H1 (cell line): Measurements from ENCODE around the gene ASL. TPM values are rescaled to one million over a fixed set of nuclear protein-coding genes. Genes with fewer than 3 reads are reported as not detected.

Source experiments
- CTCF ChIA-PET: fragments of 300-600 bp; sonication (Branson Sonifier 250); formaldehyde crosslinking; loops from one replicate; lab custom pipeline; 2021; ENCODE audit not compliant: partially characterized antibody; lab: Charles Lee
- POLR2A ChIA-PET: fragments of 300-600 bp; sonication (Branson Sonifier 250); formaldehyde crosslinking; loops from one replicate; lab custom pipeline; 2021; ENCODE audit warnings: inconsistent platforms; ENCODE audit not compliant: partially characterized antibody; lab: Charles Lee
- DNase-seq, 2 experiments: peaks; one replicate each; pipeline versions ENCODE4 v3.0.0 to v3.0.0-alpha.2; 2010 to 2022; ENCODE audit warnings: low spot score in 2 of 2, low read depth in 1 of 2, mixed read lengths in 1 of 2
- FAIRE-seq: peaks from 2 replicates; lab custom pipeline; 2011; peaks lifted over from hg19 to GRCh38; lab: Jason Lieb, UNC
- H2AFZ ChIP-seq: 2 replicates; pipeline ENCODE4 v1.8.1; 2012; ENCODE audit warnings: low read length, inconsistent platforms
- H2AK5ac ChIP-seq: 2 replicates; pipeline ENCODE4 v1.6.1; 2013; ENCODE audit warnings: low read depth, low read length
- H2BK120ac ChIP-seq: replicated peaks from 2 replicates; pipeline ENCODE3; 2013; ENCODE audit warnings: low read depth, low read length, inconsistent platforms
- H2BK12ac ChIP-seq: 2 replicates; pipeline ENCODE4 v1.6.1; 2013; ENCODE audit warnings: low read depth, low read length
- H2BK15ac ChIP-seq: 2 replicates; pipeline ENCODE4 v1.6.1; 2013; ENCODE audit warnings: low read length
- H2BK20ac ChIP-seq: 2 replicates; pipeline ENCODE4 v1.6.1; 2013; ENCODE audit warnings: low read length
- H2BK5ac ChIP-seq: 2 replicates; pipeline ENCODE4 v1.6.1; 2013; ENCODE audit warnings: low read depth, low read length
- H3K14ac ChIP-seq: 2 replicates; pipeline ENCODE4 v1.6.1; 2013; ENCODE audit warnings: inconsistent platforms; ENCODE audit not compliant: insufficient read length
- H3K18ac ChIP-seq: 2 replicates; pipeline ENCODE4 v1.6.1; 2013; ENCODE audit warnings: low read length; ENCODE audit errors: extremely low read depth
- H3K23ac ChIP-seq: 2 replicates; pipeline ENCODE4 v1.6.1; 2013; ENCODE audit warnings: inconsistent platforms; ENCODE audit not compliant: insufficient read length
- H3K23me2 ChIP-seq: 2 replicates; pipeline ENCODE4 v1.6.1; 2013; ENCODE audit warnings: low read depth, low read length
- H3K27ac ChIP-seq: 2 replicates; pipeline ENCODE4 v1.6.1; 2011; ENCODE audit warnings: low read depth, low read length, inconsistent platforms
- H3K27me3 ChIP-seq, 4 experiments: replicated peaks in 1 of 4; 1 replicate in 1 of 4; 2 replicates in 3 of 4; pipeline versions ENCODE4 v1.6.1 to v1.8.1; 2011 to 2013; ENCODE audit warnings: low read length in 3 of 4, mild to moderate bottlenecking in 3 of 4, inconsistent platforms in 2 of 4, mixed read lengths in 2 of 4, moderate library complexity in 1 of 4; ENCODE audit not compliant: control insufficient read depth in 3 of 4, insufficient read depth in 3 of 4; ENCODE audit errors: extremely low read depth in 1 of 4
- H3K36me3 ChIP-seq, 4 experiments: 2 replicates each; pipeline versions ENCODE4 v1.6.1 to v1.8.1; 2011 to 2013; ENCODE audit warnings: mild to moderate bottlenecking in 4 of 4, low read length in 3 of 4, moderate library complexity in 2 of 4, control low read depth in 1 of 4, inconsistent platforms in 1 of 4; ENCODE audit not compliant: insufficient read depth in 4 of 4, control insufficient read depth in 2 of 4
- H3K4ac ChIP-seq: replicated peaks from 2 replicates; pipeline ENCODE3; 2013; ENCODE audit warnings: low read length, low read depth, mixed read lengths, inconsistent platforms; ENCODE audit not compliant: insufficient read length
- H3K4me1 ChIP-seq, 4 experiments: replicated peaks in 1 of 4; 1 replicate in 1 of 4; 2 replicates in 3 of 4; pipeline versions ENCODE4 v1.6.1 to v1.8.1; 2011 to 2013; ENCODE audit warnings: low read length in 3 of 4, inconsistent platforms in 2 of 4, mixed read lengths in 1 of 4; ENCODE audit not compliant: insufficient read depth in 4 of 4, control insufficient read depth in 3 of 4
- H3K4me2 ChIP-seq, 2 experiments: 2 replicates each; pipeline versions ENCODE4 v1.6.1 to v1.8.1; 2011 to 2013; ENCODE audit warnings: low read depth in 2 of 2, low read length in 2 of 2, control low read depth in 1 of 2, inconsistent platforms in 1 of 2, mild to moderate bottlenecking in 1 of 2; ENCODE audit not compliant: insufficient read depth in 1 of 2
- H3K4me3 ChIP-seq, 4 experiments: fragments of 200-600, 300-600 bp in 1 of 4; sonication (generic), shearing (Covaris generic), sonication (Bioruptor Twin) in 1 of 4; 2 replicates each; pipeline versions ENCODE4 v1.5.1 to v1.8.1; 2011 to 2016; ENCODE audit warnings: low read length in 4 of 4, low read depth in 3 of 4, control low read depth in 2 of 4, inconsistent platforms in 2 of 4, mild to moderate bottlenecking in 2 of 4, mixed read lengths in 1 of 4, moderate library complexity in 1 of 4; ENCODE audit not compliant: insufficient read depth in 2 of 4; ENCODE audit errors: extremely low read depth in 1 of 4
- H3K56ac ChIP-seq: replicated peaks from 2 replicates; pipeline ENCODE3; 2013; ENCODE audit warnings: low read depth, mild to moderate bottlenecking, mixed read lengths, low read length, inconsistent platforms; ENCODE audit not compliant: insufficient read length
- H3K79me1 ChIP-seq: 2 replicates; pipeline ENCODE4 v1.6.1; 2013; ENCODE audit warnings: low read depth, low read length, control low read depth
- H3K79me2 ChIP-seq, 2 experiments: 2 replicates each; pipeline versions ENCODE4 v1.6.1 to v1.8.1; 2012 to 2013; ENCODE audit warnings: low read length in 2 of 2, mild to moderate bottlenecking in 2 of 2, inconsistent platforms in 1 of 2; ENCODE audit not compliant: insufficient read depth in 2 of 2, control insufficient read depth in 1 of 2
- H3K9ac ChIP-seq, 4 experiments: replicated peaks in 1 of 4; 1 replicate in 1 of 4; 2 replicates in 3 of 4; pipeline versions ENCODE4 v1.6.1 to v1.8.1; 2011 to 2013; ENCODE audit warnings: low read depth in 3 of 4, low read length in 3 of 4, control low read depth in 2 of 4, mild to moderate bottlenecking in 2 of 4, moderate library complexity in 2 of 4, inconsistent platforms in 1 of 4; ENCODE audit errors: extremely low read depth in 1 of 4
- H3K9me3 ChIP-seq, 2 experiments: 2 replicates each; pipeline versions ENCODE4 v1.6.1 to v1.8.1; 2012 to 2013; ENCODE audit warnings: mild to moderate bottlenecking in 2 of 2, moderate library complexity in 2 of 2, control low read depth in 1 of 2, inconsistent platforms in 1 of 2, low read depth in 1 of 2, low read length in 1 of 2, mixed read lengths in 1 of 2; ENCODE audit not compliant: insufficient read depth in 2 of 2
- H4K20me1 ChIP-seq, 2 experiments: replicated peaks in 1 of 2; 2 replicates each; pipeline versions ENCODE3 to v1.8.1; 2011 to 2013; ENCODE audit warnings: inconsistent platforms in 2 of 2, low read length in 2 of 2, mild to moderate bottlenecking in 1 of 2; ENCODE audit not compliant: insufficient read depth in 2 of 2, control insufficient read depth in 1 of 2
- H4K5ac ChIP-seq: 2 replicates; pipeline ENCODE4 v1.6.1; 2013; ENCODE audit warnings: low read length, low read depth, mixed read lengths, inconsistent platforms; ENCODE audit not compliant: insufficient read length
- H4K8ac ChIP-seq: 2 replicates; pipeline ENCODE4 v1.8.0; 2013; ENCODE audit warnings: mild to moderate bottlenecking, moderate library complexity, low read length, inconsistent platforms; ENCODE audit not compliant: insufficient read depth; ENCODE audit errors: extremely low read depth
- H4K91ac ChIP-seq: replicated peaks from 2 replicates; pipeline ENCODE3; 2013; ENCODE audit warnings: low read length, mixed read lengths, inconsistent platforms; ENCODE audit not compliant: insufficient read length
- CHD1 ChIP-seq: IDR thresholded peaks from 2 replicates; pipeline ENCODE4 v1.6.1; 2012; ENCODE audit warnings: low read depth, low read length, improper control_type of control experiment
- CREB1 ChIP-seq: IDR thresholded peaks from 2 replicates; pipeline ENCODE4 v1.6.1; 2012; ENCODE audit warnings: inconsistent platforms
- E2F6 ChIP-seq: IDR thresholded peaks from 2 replicates; pipeline ENCODE4 v1.6.1; 2012; ENCODE audit warnings: inconsistent platforms
- EGR1 ChIP-seq: IDR thresholded peaks from 2 replicates; pipeline ENCODE4 v1.6.1; 2011; ENCODE audit warnings: low read depth, low read length, borderline replicate concordance
- KDM4A ChIP-seq: IDR thresholded peaks from one replicate; pipeline ENCODE4 v1.7.1; 2012; ENCODE audit warnings: low read depth, mild to moderate bottlenecking, moderate library complexity, low read length, inconsistent platforms; ENCODE audit not compliant: severe bottlenecking
- POLR2A ChIP-seq, 2 experiments: IDR thresholded peaks; 1 replicate in 1 of 2; 2 replicates in 1 of 2; pipeline ENCODE4 v1.6.1; 2011; ENCODE audit warnings: low read depth in 2 of 2, low read length in 2 of 2, mild to moderate bottlenecking in 2 of 2; ENCODE audit errors: control extremely low read depth in 1 of 2
- SIN3A ChIP-seq, 2 experiments: IDR thresholded peaks in 1 of 2; conservative IDR thresholded peaks in 1 of 2; 2 replicates each; pipeline ENCODE4 v1.6.1; 2011 to 2012; ENCODE audit warnings: low read length in 2 of 2, improper control_type of control experiment in 1 of 2, low read depth in 1 of 2, mild to moderate bottlenecking in 1 of 2
- WGBS, 2 experiments: shearing (Covaris generic) in 1 of 2; methylation state at CpG; one replicate each; pipeline versions ENCODE4 v1.1.6 to v1.1.7; 2013 to 2015; ENCODE audit warnings: low lambda C conversion rate in 2 of 2, mixed read lengths in 2 of 2, inconsistent platforms in 1 of 2, low coverage in 1 of 2, missing lambda C conversion rate in 1 of 2; ENCODE audit not compliant: insufficient replicate concordance in 2 of 2, insufficient coverage in 1 of 2, insufficient read length in 1 of 2; ENCODE audit errors: extremely low coverage in 1 of 2, missing lambda C conversion rate in 1 of 2; 5-methylcytosine and 5-hydroxymethylcytosine counted together
- polyA plus RNA-seq, 7 experiments: library from polyadenylated mRNA; depleted of rRNA in 3 of 7; stranded (reverse) in 5 of 7; unstranded in 2 of 7; fragments of >200 nt in 5 of 7; fragments of 200-250 nt in 2 of 7; gene quantifications; 1 replicate in 5 of 7; 2 replicates in 1 of 7; 4 replicates in 1 of 7; pipeline versions ENCODE4 v1.2.1 to v1.2.3, GENCODE V29; 2011 to 2013; ENCODE audit warnings: missing spikeins in 2 of 7, mixed read lengths in 2 of 7
- total RNA-seq: library from RNA; stranded (reverse); fragmentation: NEBNext Ultra II Directional; extraction: Animal tissue kit (Norgen Biotek cat#: 25700); gene quantifications from 2 replicates; pipeline ENCODE4 v1.2.1, GENCODE V29; 2021
- TF ChIP-seq, protein P1 (sequence below): IDR thresholded peaks from 2 replicates; pipeline ENCODE4 v1.6.1; 2012; ENCODE audit warnings: low read length, inconsistent platforms

Gene ASL
- total and polyA plus RNA-seq, 2 of the 8 experiments (the other 6 are each of a cell fraction or from before 2014, with no cell fraction given) = 23.3 to 35.3 TPM

DNA sequence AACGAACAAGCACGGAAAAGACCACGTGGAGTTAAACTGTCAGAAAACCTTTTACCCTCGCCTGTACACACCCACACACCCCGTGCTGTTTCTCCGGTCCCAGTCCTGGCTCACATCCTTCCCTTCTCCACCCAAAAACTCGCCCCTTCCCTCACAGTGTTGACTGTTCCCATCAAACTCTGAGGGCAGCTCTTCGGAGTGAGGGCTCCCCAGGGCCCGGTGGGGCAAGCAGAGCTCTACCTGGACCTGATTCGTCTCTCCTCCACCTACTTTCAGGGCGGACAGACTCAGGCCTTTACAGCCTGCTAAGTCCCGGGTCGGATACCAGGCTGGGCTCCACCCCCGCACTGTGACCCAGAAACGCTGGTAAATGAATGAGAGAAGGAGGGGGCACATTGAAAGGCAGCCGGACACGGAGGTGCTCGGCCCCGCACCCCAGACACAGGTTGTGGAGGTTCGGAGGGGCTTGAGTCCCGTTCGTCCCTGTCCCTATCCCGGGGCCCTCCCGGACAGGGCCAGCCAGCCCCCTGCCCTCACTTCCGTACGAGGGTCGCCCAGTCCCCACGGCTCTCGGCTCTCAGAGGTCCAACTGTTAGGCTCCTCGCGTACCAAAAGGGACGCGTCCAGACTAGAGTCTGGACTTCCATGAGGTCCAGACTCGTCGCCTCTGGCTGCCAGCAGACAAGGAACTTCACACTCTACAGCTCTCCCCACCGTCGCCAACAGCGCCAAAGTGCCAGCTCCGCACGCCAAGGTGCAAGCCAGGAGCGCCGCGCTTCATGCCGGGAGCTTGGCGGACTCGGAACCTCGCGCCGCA lies 31.7 kb upstream of the ASL start:
- no peaks in the 10 kb centered on the region; the same call in 1 of the 2 replicates for H3K23me2 ChIP-seq
- H3K79me2 ChIP-seq = no peaks in the 10 kb centered on the region
- H3K79me1 ChIP-seq = no peaks in the 10 kb centered on the region
- H3K23ac ChIP-seq = no peak overlapping the region
- peak in 1 of 2 experiments; percentile 49 for DNase-seq
- H2AK5ac ChIP-seq = no peak overlapping the region
- no peak overlapping the region for H2BK5ac ChIP-seq
- FAIRE-seq = no peak
- ChIA-PET POLR2A (interaction anchor here (1.2 to 1.4 kb wide), 3 partner anchors 32 to 293 kb away, joined by 3 read pairs; partner anchors contain the start of genes ASL and CRCP), CTCF (interaction anchor here (0.5 kb wide), 1 partner anchor 8 kb away, joined by 3 read pairs; no protein-coding TSS in a partner anchor)
- no peak overlapping the region for H3K4ac ChIP-seq
- H3K9me3 ChIP-seq = no peaks in the 10 kb centered on the region
- H3K36me3 ChIP-seq = no peaks in the 10 kb centered on the region
- 0 out of 4 replicates have a peak, but pooled peaks of 1 of the 2 experiments have one; percentile 20 for TF ChIP-seq SIN3A (conservative IDR thresholded peaks at IDR 0.05 in 1 of 2, IDR thresholded peaks at IDR 0.05 in 1 of 2; ENCODE audit: low read depth in 1 of 2, low read length in 2 of 2)
- peak; percentile 69 for TF ChIP-seq E2F6
- no peak for TF ChIP-seq CREB1
- TF ChIP-seq CHD1 = no peak
- TF ChIP-seq POLR2A (IDR thresholded peaks at IDR 0.05; ENCODE audit: control extremely low read depth in 1 of 2, low read depth in 2 of 2, low read length in 2 of 2) = 0 out of 3 replicates have a peak, but pooled peaks of 1 of the 2 experiments have one; percentile 36
- TF ChIP-seq, protein P1, sequence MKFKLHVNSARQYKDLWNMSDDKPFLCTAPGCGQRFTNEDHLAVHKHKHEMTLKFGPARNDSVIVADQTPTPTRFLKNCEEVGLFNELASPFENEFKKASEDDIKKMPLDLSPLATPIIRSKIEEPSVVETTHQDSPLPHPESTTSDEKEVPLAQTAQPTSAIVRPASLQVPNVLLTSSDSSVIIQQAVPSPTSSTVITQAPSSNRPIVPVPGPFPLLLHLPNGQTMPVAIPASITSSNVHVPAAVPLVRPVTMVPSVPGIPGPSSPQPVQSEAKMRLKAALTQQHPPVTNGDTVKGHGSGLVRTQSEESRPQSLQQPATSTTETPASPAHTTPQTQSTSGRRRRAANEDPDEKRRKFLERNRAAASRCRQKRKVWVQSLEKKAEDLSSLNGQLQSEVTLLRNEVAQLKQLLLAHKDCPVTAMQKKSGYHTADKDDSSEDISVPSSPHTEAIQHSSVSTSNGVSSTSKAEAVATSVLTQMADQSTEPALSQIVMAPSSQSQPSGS = no peak
- TF ChIP-seq KDM4A = peak; percentile 59
- peak; percentile 53; the same call in 1 of the 2 replicates for TF ChIP-seq EGR1
- 54% methylated on average over 39 of the region's 49 CpGs; no CpG with 5 or more reads in 1 of the 2 experiments for WGBS, 2 experiments
- H4K5ac ChIP-seq = no peak overlapping the region
- peak overlapping the region; percentile 27; the same call in 1 of the 2 replicates for H2BK12ac ChIP-seq
- peaks cover 0 to 6% (median 3%) of the 10 kb centered on the region in 4 experiments; a peak in 2 of 7 replicates for H3K4me1 ChIP-seq
- peak overlapping the region; percentile 89; the same call in 1 of the 2 replicates for H4K8ac ChIP-seq
- no peak overlapping the region for H2BK120ac ChIP-seq
- H3K27me3 ChIP-seq = no peaks in the 10 kb centered on the region; a peak in 2 of 7 replicates
- H2AFZ ChIP-seq = peak overlapping the region; percentile 99
- H3K4me2 ChIP-seq = peak overlapping the region; percentile 45 to 75; a peak in 3 of 4 replicates
- H2BK15ac ChIP-seq = no peak overlapping the region
- H3K4me3 ChIP-seq = peak overlapping the region; percentile 9 to 60 (median 50); a peak in 6 of 8 replicates
- no peak overlapping the region for H3K14ac ChIP-seq
- H4K91ac ChIP-seq = peak overlapping the region; percentile 85
- no peak overlapping the region for H3K27ac ChIP-seq
- H3K18ac ChIP-seq = no peak overlapping the region; the same call in 1 of the 2 replicates
- peak overlapping the region in 2 of 4 experiments; percentile 42 to 61; a peak in 4 of 7 replicates for H3K9ac ChIP-seq
- H4K20me1 ChIP-seq = no peaks in the 10 kb centered on the region
- H3K56ac ChIP-seq = no peak overlapping the region
- H2BK20ac ChIP-seq = no peak overlapping the region
